IMR-90 (cell line): ENCODE measurements around the gene SLC25A2. TPM values are rescaled to one million over a fixed set of nuclear protein-coding genes. Genes with fewer than 3 reads are reported as not detected.

Experiments used
- ATAC-seq: fragments of 200-7000 bp; cut with Tn5 transposase; 2 replicates; pipeline ENCODE4 v1.9.1; 2020; ENCODE audit warnings: low read depth, mild to moderate bottlenecking, moderate library complexity
- BruUV-seq: library from RNA; stranded (reverse); fragments of 400-500 nt; replicated peaks from 2 replicates; lab custom pipeline; 2021; lab: Mats Ljungman, UMichigan
- CTCF ChIA-PET: fragments of 300-600 bp; formaldehyde crosslinking; extraction: SDS; loops from one replicate; lab custom pipeline; 2021; ENCODE audit warnings: antibody characterized with exemption; lab: Yijun Ruan, JAX
- POLR2A ChIA-PET: fragments of 300-600 bp; sonication (Branson Sonifier 250); formaldehyde crosslinking; loops from one replicate; lab custom pipeline; 2022; ENCODE audit warnings: antibody characterized with exemption; ENCODE audit not compliant: unreplicated experiment; lab: Charles Lee
- DNase-seq: peaks from one replicate; pipeline ENCODE4 v3.0.0; 2013
- H2AFZ ChIP-seq: replicated peaks from 2 replicates; pipeline ENCODE3; 2013; ENCODE audit warnings: low read length, mild to moderate bottlenecking; ENCODE audit not compliant: poor library complexity
- H2AK5ac ChIP-seq: 2 replicates; pipeline ENCODE4 v1.6.1; 2013; ENCODE audit warnings: low read depth, low read length, inconsistent platforms
- H2AK9ac ChIP-seq: replicated peaks from 2 replicates; pipeline ENCODE3; 2013; ENCODE audit warnings: mild to moderate bottlenecking, low read depth, low read length, moderate library complexity; ENCODE audit not compliant: poor library complexity
- H2BK120ac ChIP-seq: 2 replicates; pipeline ENCODE4 v1.6.1; 2013; ENCODE audit warnings: low read depth, low read length, inconsistent platforms
- H2BK15ac ChIP-seq: 3 replicates; pipeline ENCODE4 v1.6.1; 2013; ENCODE audit warnings: low read depth, low read length, inconsistent platforms
- H2BK20ac ChIP-seq: 2 replicates; pipeline ENCODE4 v1.6.1; 2013; ENCODE audit warnings: low read depth, mild to moderate bottlenecking, inconsistent platforms, low read length, moderate library complexity
- H2BK5ac ChIP-seq: 2 replicates; pipeline ENCODE4 v1.6.1; 2013; ENCODE audit warnings: mild to moderate bottlenecking, low read depth, low read length, inconsistent platforms; ENCODE audit not compliant: poor library complexity, severe bottlenecking
- H3K14ac ChIP-seq: replicated peaks from 2 replicates; pipeline ENCODE4 v1.6.1; 2013; ENCODE audit warnings: low read depth, low read length, inconsistent platforms
- H3K18ac ChIP-seq: 2 replicates; pipeline ENCODE4 v1.6.1; 2013; ENCODE audit warnings: low read depth, low read length, control low read depth
- H3K23ac ChIP-seq: 2 replicates; pipeline ENCODE4 v1.6.1; 2013; ENCODE audit warnings: low read depth, low read length, inconsistent platforms
- H3K27ac ChIP-seq: 2 replicates; pipeline ENCODE4 v1.5.1; 2013; ENCODE audit warnings: mild to moderate bottlenecking, control low read depth, low read length; ENCODE audit not compliant: insufficient read depth
- H3K27me3 ChIP-seq: 2 replicates; pipeline ENCODE4 v1.6.1; 2013; ENCODE audit warnings: low read length; ENCODE audit not compliant: control insufficient read depth, insufficient read depth
- H3K36me3 ChIP-seq: 2 replicates; pipeline ENCODE4 v1.6.1; 2013; ENCODE audit warnings: low read length, mixed read lengths; ENCODE audit not compliant: control insufficient read depth, insufficient read depth
- H3K4ac ChIP-seq: 2 replicates; pipeline ENCODE4 v1.6.1; 2013; ENCODE audit warnings: low read depth, low read length, inconsistent platforms
- H3K4me1 ChIP-seq: 2 replicates; pipeline ENCODE4 v1.6.1; 2013; ENCODE audit warnings: low read length, mixed read lengths; ENCODE audit not compliant: control insufficient read depth, insufficient read depth
- H3K4me2 ChIP-seq: 2 replicates; pipeline ENCODE4 v1.6.1; 2013; ENCODE audit warnings: low read depth, mild to moderate bottlenecking, control low read depth, low read length, moderate library complexity
- H3K4me3 ChIP-seq: 2 replicates; pipeline ENCODE4 v1.5.1; 2013; ENCODE audit warnings: low read depth, mild to moderate bottlenecking, control low read depth, low read length, moderate library complexity; ENCODE audit not compliant: insufficient read depth
- H3K56ac ChIP-seq: 2 replicates; pipeline ENCODE4 v1.6.1; 2013; ENCODE audit warnings: low read length, inconsistent platforms; ENCODE audit not compliant: insufficient read depth; ENCODE audit errors: extremely low read depth
- H3K79me1 ChIP-seq, 2 experiments: 2 replicates each; pipeline ENCODE4 v1.6.1; 2013; ENCODE audit warnings: low read length in 2 of 2, inconsistent platforms in 1 of 2, low read depth in 1 of 2
- H3K9ac ChIP-seq: 2 replicates; pipeline ENCODE4 v1.6.1; 2013; ENCODE audit warnings: low read depth, low read length, control low read depth
- H3K9me1 ChIP-seq: 2 replicates; pipeline ENCODE4 v1.6.1; 2013; ENCODE audit warnings: low read length, inconsistent platforms; ENCODE audit not compliant: insufficient read depth
- H3K9me3 ChIP-seq: 2 replicates; pipeline ENCODE4 v1.6.1; 2013; ENCODE audit warnings: low read length; ENCODE audit not compliant: control insufficient read depth, insufficient read depth
- H4K20me1 ChIP-seq: 2 replicates; pipeline ENCODE4 v1.6.1; 2013; ENCODE audit warnings: low read length, inconsistent platforms; ENCODE audit not compliant: insufficient read depth
- H4K5ac ChIP-seq: 2 replicates; pipeline ENCODE4 v1.6.1; 2013; ENCODE audit warnings: mild to moderate bottlenecking, low read depth, low read length, control low read depth
- H4K8ac ChIP-seq, 2 experiments: 2 replicates each; pipeline ENCODE4 v1.6.1; 2013; ENCODE audit warnings: low read depth in 2 of 2, low read length in 2 of 2, control low read depth in 1 of 2, inconsistent platforms in 1 of 2
- H4K91ac ChIP-seq: 2 replicates; pipeline ENCODE4 v1.6.1; 2013; ENCODE audit warnings: low read depth, low read length, inconsistent platforms; ENCODE audit not compliant: insufficient read depth
- BHLHE40 ChIP-seq: fragments of 150-350 bp; IDR thresholded peaks from 2 replicates; pipeline ENCODE4 v1.6.1; 2016; ENCODE audit warnings: mild to moderate bottlenecking, low read depth, low read length
- CHD1 ChIP-seq: IDR thresholded peaks from 2 replicates; pipeline ENCODE4 v1.6.1; 2012; ENCODE audit warnings: low read depth, low read length, improper control_type of control experiment
- CTCF ChIP-seq: conservative IDR thresholded peaks from 2 replicates; pipeline ENCODE4 v1.5.1; 2012; ENCODE audit warnings: mild to moderate bottlenecking, low read depth, low read length, improper control_type of control experiment
- FOS ChIP-seq: fragments of 150-350 bp; IDR thresholded peaks from 2 replicates; pipeline ENCODE4 v1.6.1; 2016; ENCODE audit warnings: low read depth, low read length
- MAFK ChIP-seq: IDR thresholded peaks from 2 replicates; pipeline ENCODE4 v1.6.1; 2012; ENCODE audit warnings: low read depth, low read length, improper control_type of control experiment
- MXI1 ChIP-seq: IDR thresholded peaks from 2 replicates; pipeline ENCODE4 v1.6.1; 2012; ENCODE audit warnings: low read depth, mild to moderate bottlenecking, low read length, moderate library complexity, borderline replicate concordance
- NFE2L2 ChIP-seq: fragments of 150-350 bp; IDR thresholded peaks from 2 replicates; pipeline ENCODE4 v1.6.1; 2016; ENCODE audit warnings: low read depth, mild to moderate bottlenecking, low read length
- POLR2A ChIP-seq: IDR thresholded peaks from 2 replicates; pipeline ENCODE4 v1.6.1; 2012; ENCODE audit warnings: mild to moderate bottlenecking, low read depth, low read length
- RAD21 ChIP-seq: IDR thresholded peaks from 2 replicates; pipeline ENCODE4 v1.6.1; 2012; ENCODE audit warnings: low read length, improper control_type of control experiment
- RCOR1 ChIP-seq: IDR thresholded peaks from 2 replicates; pipeline ENCODE4 v1.6.1; 2012; ENCODE audit warnings: mild to moderate bottlenecking, low read length, improper control_type of control experiment; ENCODE audit not compliant: insufficient replicate concordance
- RFX5 ChIP-seq: IDR thresholded peaks from 2 replicates; pipeline ENCODE4 v1.8.0; 2012; ENCODE audit warnings: low read depth, mild to moderate bottlenecking, low read length, moderate library complexity
- SMC3 ChIP-seq: fragments of 150-350 bp; IDR thresholded peaks from 2 replicates; pipeline ENCODE4 v1.6.1; 2016; ENCODE audit warnings: low read depth, mild to moderate bottlenecking, antibody characterized with exemption, low read length, moderate library complexity
- USF2 ChIP-seq: fragments of 150-350 bp; IDR thresholded peaks from 2 replicates; pipeline ENCODE4 v1.6.1; 2017; ENCODE audit warnings: mild to moderate bottlenecking, antibody characterized with exemption, low read length, low read depth
- WGBS, 2 experiments: methylation state at CpG; one replicate each; pipeline versions ENCODE4 v1.1.5 to v1.1.7; 2013; ENCODE audit warnings: missing lambda C conversion rate in 2 of 2; ENCODE audit not compliant: insufficient read length in 1 of 2; ENCODE audit errors: extremely low coverage in 2 of 2; 5-methylcytosine and 5-hydroxymethylcytosine counted together
- dilution Hi-C: fragments of 300-500 bp; cut with HindIII; formaldehyde crosslinking; loops from one replicate; pipeline ENCODE4 v1.14.3; 2018; ENCODE audit warnings: low sequenced_read_pairs; ENCODE audit not compliant: unreplicated experiment
- in situ Hi-C: fragments of 300-500 bp; cut with MboI; formaldehyde crosslinking; loops from 3 replicates; pipeline ENCODE4 v1.14.3; 2019; ENCODE audit warnings: low sequenced_read_pairs, inconsistent platforms, mixed read lengths
- intact Hi-C: fragments of 100-400 bp; cut with micrococcal nuclease; formaldehyde crosslinking; loops from 2 replicates; pipeline ENCODE4 v1.10.0; 2022
- polyA plus RNA-seq, 3 experiments: library from polyadenylated mRNA; depleted of rRNA; stranded (reverse); fragments of >200 nt; gene quantifications; 2 replicates each; pipeline ENCODE4 v1.2.3, GENCODE V29; 2012; ENCODE audit warnings: low replicate concordance in 1 of 3
- total RNA-seq: library from RNA; depleted of rRNA; stranded (reverse); fragments of >200 nt; gene quantifications from 2 replicates; pipeline ENCODE4 v1.2.3, GENCODE V29; 2012

SLC25A2 gene
- total and polyA plus RNA-seq, 2 of the 4 experiments (the other 2 are of a cell fraction): not detected

DNA sequence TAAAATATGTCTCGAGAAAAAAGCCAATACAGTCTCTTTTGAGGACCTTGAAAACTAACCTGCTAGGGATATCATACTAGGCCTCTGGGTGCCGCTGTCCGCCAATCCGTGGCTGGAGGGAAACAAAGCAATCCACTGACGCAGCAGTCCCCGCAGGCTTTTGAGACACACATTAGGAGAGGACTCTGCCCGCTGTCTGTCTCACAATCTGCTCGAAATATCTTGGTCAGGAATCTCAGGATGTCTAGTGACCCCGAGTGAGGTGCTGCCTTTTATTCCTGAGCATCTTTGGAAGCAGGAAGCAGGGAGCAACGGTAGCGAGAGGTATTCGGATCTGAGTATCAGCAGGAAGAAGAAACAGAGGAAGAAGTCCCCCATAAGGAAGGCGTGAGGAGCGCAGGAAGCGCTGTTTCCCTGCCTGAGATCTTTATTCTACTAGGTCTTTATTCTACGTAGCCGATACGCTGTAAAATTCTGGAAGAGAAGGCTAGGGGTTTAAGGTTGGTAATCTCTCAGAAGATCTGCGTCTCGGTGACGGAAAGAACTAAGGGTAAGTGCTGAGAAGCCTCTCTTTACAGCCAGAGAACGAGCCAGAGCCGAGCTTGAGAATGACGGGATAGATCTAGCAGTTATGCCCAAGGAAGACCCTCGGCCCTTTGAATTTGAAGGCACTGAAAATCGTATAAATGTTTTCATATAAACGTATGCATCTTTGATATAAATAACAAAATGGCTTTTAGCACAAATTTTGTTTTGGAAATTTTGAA is 22.4 kb upstream of the SLC25A2 start:
- Histone ChIP-seq H3K9me3 (peaks cover 15% of the 10 kb centered on the region; the same call in 1 of the 2 replicates), H3K4me1 (no peaks in the 10 kb centered on the region), H3K18ac (peak overlapping the region; percentile 98), H3K27me3 (no peaks in the 10 kb centered on the region), H3K79me1 (no peaks in the 10 kb centered on the region; a peak in 1 of 4 replicates), H2BK15ac (no peak overlapping the region; the same call in 2 of the 3 replicates), H2BK20ac (0 out of 2 replicates have a peak overlapping the region, but pooled peaks have one; percentile 6), H3K4ac (peak overlapping the region; percentile 96), H2BK120ac (peak overlapping the region; percentile 89), H3K23ac (peak overlapping the region; percentile 85), H2BK5ac (peak overlapping the region; percentile 87), H2AFZ (peak overlapping the region; percentile 95), H4K5ac (peak overlapping the region; percentile 99), H4K20me1 (no peaks in the 10 kb centered on the region), H3K9ac (peak overlapping the region; percentile 100), H3K14ac (peak overlapping the region; percentile 98), H3K36me3 (peaks cover 2% of the 10 kb centered on the region), H2AK9ac (no peak overlapping the region), H2AK5ac (no peak overlapping the region), H3K56ac (peak overlapping the region; percentile 88), H4K91ac (peak overlapping the region; percentile 84), H3K27ac (peak overlapping the region; percentile 96), H3K4me3 (peak overlapping the region; percentile 85), H4K8ac (peak overlapping the region; percentile 47 to 94), H3K9me1 (no peaks in the 10 kb centered on the region), H3K4me2 (peak overlapping the region; percentile 97)
- ChIA-PET CTCF (interaction anchor here (0.6 to 1.1 kb wide), 5 partner anchors 11 to 234 kb away, joined by 3 to 4 read pairs (median 3); no protein-coding TSS in a partner anchor), POLR2A (no interaction called here)
- no TSS peak for BruUV-seq
- DNase-seq: peak; percentile 82
- dilution Hi-C loops (no loop called here), intact Hi-C loops (loop anchor here (1.0 to 5.0 kb wide), 3 partner anchors 36 to 238 kb away; partner anchors contain the start of genes PCDHGA10 and PCDHGA5), in situ Hi-C loops (loop anchor here (5.0 kb wide), 1 partner anchor 236 kb away; no protein-coding TSS in a partner anchor)
- 8% methylated on average over 12 of the region's 27 CpGs; no CpG with 5 or more reads in 1 of the 2 experiments for WGBS, 2 experiments
- ATAC-seq: peak; percentile 98
- TF ChIP-seq USF2: no peak
- TF ChIP-seq RFX5: no peak
- TF ChIP-seq MAFK: peak; percentile 48; the same call in 1 of the 2 replicates
- TF ChIP-seq BHLHE40: no peak
- no peak for TF ChIP-seq CHD1
- no peak for TF ChIP-seq FOS
- no peak for TF ChIP-seq RCOR1
- TF ChIP-seq NFE2L2: no peak
- TF ChIP-seq MXI1: no peak
- TF ChIP-seq RAD21: peak; percentile 64
- peak; percentile 37 for TF ChIP-seq SMC3
- TF ChIP-seq POLR2A: peak; percentile 53; the same call in 1 of the 2 replicates
- peak; percentile 81 for TF ChIP-seq CTCF
